Measurements from ENCODE around the gene ARHGAP10. TPM values are rescaled to one million over a fixed set of nuclear protein-coding genes. Genes with fewer than 3 reads are reported as not detected.
"Not testable (repeated sequence)": the region's sequence is repeated elsewhere in the genome, so short reads cannot be mapped to it uniquely, and the experiment has no call there.

ARHGAP10 gene
- total RNA-seq, 2 experiments from 2014 or later: 6.1 to 6.2 TPM

DNA sequence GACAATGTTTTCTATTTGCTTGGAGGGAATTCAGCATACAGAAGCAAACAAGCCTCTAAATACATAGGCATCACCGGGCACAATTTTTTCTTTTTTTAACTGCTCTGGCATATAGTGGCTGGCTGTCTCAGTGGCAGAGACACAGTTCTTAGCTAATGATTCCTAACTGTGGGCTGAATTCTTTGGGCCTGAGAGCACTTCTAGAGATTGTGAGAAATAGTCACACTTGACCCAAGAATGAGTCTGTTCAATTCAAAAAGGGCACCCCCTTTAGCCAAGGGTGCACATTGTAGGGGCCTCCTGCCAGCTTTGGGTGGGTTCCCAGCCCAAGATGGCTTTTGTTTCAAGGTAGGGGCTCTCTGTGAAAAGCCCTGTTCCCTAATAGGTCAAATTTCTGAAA lies 345.7 kb downstream of the ARHGAP10 start:
- peaks cover 32% of the 10 kb centered on the region for H3K9me3 Mint-ChIP-seq (ENCODE audit: low read depth)
- H3K4me3 Mint-ChIP-seq: no peak overlapping the region
- H3K27me3 Mint-ChIP-seq: no peaks in the 10 kb centered on the region
- no peak overlapping the region for H3K27ac Mint-ChIP-seq
- POLR2A ChIA-PET: no interaction called here
- intact Hi-C loops (cut with DNase I, micrococcal nuclease): no loop called here
- DNase-seq (no peak), ATAC-seq (no peak)
- CTCF ChIA-PET: interaction anchor here (0.6 to 1.1 kb wide), 2 partner anchors 137 to 156 kb away, joined by 3 read pairs; no protein-coding TSS in a partner anchor
- H3K4me1 Mint-ChIP-seq: no peaks in the 10 kb centered on the region
- peaks cover 79% of the 10 kb centered on the region for H3K36me3 Mint-ChIP-seq (ENCODE audit: low read depth)

DNA sequence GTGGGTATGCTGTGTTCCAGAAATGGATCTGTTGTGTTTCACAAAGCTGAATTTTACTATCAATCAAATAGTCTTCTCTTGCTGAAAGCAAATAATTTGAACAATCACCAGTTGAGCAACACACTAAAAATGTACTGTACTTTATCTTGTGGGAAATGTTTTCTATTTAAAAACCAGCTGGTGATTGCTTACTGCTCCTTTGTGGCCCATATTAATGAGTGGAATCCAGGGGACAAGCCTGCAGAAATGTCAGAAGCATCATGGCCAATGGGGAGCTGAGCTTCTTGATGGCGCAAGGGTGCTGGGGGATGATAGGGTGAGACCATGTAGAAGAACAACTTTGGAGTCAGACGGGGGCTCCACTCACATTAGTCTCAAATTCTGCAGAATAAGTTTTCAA lies 346.2 kb downstream of the ARHGAP10 start:
- no peak for DNase-seq
- peaks cover 76% of the 10 kb centered on the region for H3K36me3 Mint-ChIP-seq (ENCODE audit: low read depth)
- ChIA-PET CTCF (interaction anchor here (0.6 to 1.1 kb wide), 2 partner anchors 137 to 156 kb away, joined by 3 read pairs; no protein-coding TSS in a partner anchor), POLR2A (no interaction called here)
- no peak for ATAC-seq
- no peak overlapping the region for H3K27ac Mint-ChIP-seq
- no peaks in the 10 kb centered on the region for H3K4me1 Mint-ChIP-seq
- no peak overlapping the region for H3K4me3 Mint-ChIP-seq
- H3K27me3 Mint-ChIP-seq: no peaks in the 10 kb centered on the region
- peaks cover 32% of the 10 kb centered on the region for H3K9me3 Mint-ChIP-seq (ENCODE audit: low read depth)
- intact Hi-C loops (cut with DNase I, micrococcal nuclease): no loop called here

DNA sequence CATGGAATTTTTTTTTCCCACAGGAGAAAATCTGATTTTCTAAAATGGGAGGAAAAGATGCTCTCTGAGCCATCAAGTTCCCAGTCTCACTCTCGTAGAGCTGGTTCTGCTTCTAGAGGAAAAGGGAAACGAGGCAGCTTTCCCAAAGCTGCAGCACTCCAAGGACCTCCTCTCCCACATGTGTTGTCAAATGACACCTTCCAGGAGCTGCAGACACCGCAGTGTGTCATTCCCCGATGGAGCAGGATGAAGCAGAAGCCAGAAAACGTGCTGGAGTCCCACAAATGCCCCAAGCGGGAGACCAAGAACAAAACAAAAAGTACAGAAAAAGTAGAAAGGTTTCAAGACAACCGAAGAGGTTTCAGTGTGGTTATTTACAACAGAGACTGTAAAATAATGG lies 348.1 kb downstream of the ARHGAP10 start:
- DNase-seq (no peak), ATAC-seq (no peak)
- Mint-ChIP-seq H3K27me3 (no peaks in the 10 kb centered on the region), H3K9me3 (ENCODE audit: low read depth) (peaks cover 22% of the 10 kb centered on the region), H3K27ac (no peak overlapping the region), H3K36me3 (ENCODE audit: low read depth) (peaks cover 67% of the 10 kb centered on the region), H3K4me3 (no peak overlapping the region), H3K4me1 (no peaks in the 10 kb centered on the region)
- POLR2A ChIA-PET: no interaction called here
- intact Hi-C loops (cut with DNase I, micrococcal nuclease): no loop called here
- CTCF ChIA-PET: no interaction called here

DNA sequence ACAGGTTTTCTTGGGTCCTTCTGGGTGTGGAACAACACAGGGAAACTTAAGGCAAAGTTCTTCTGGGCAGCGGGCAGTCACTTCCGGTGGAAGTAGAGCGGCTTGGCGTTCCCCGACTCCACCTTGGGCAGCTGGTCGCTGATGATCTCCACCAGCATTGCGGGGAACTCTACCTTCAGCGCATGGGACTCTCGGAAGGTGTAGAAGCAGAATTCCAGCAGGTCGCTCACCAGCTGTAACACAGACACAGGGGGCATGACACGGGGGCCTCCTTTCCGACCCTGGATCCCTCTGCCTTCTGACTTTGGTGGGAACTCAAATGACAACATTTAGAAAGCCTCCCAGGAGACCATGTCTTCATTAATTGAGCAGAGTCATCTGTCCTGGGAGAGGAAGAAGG lies 349.4 kb downstream of the ARHGAP10 start:
- no peak for ATAC-seq
- no peaks in the 10 kb centered on the region for H3K4me1 Mint-ChIP-seq
- peaks cover 12% of the 10 kb centered on the region for H3K9me3 Mint-ChIP-seq (ENCODE audit: low read depth)
- no peak overlapping the region for H3K4me3 Mint-ChIP-seq
- ChIA-PET CTCF (interaction anchor here (0.7 kb wide), 2 partner anchors 159 to 1899 kb away, joined by 3 read pairs; no protein-coding TSS in a partner anchor), POLR2A (no interaction called here)
- H3K36me3 Mint-ChIP-seq (ENCODE audit: low read depth): peaks cover 62% of the 10 kb centered on the region
- intact Hi-C loops (cut with DNase I, micrococcal nuclease): no loop called here
- H3K27ac Mint-ChIP-seq: no peak overlapping the region
- DNase-seq: no peak
- H3K27me3 Mint-ChIP-seq: no peaks in the 10 kb centered on the region

DNA sequence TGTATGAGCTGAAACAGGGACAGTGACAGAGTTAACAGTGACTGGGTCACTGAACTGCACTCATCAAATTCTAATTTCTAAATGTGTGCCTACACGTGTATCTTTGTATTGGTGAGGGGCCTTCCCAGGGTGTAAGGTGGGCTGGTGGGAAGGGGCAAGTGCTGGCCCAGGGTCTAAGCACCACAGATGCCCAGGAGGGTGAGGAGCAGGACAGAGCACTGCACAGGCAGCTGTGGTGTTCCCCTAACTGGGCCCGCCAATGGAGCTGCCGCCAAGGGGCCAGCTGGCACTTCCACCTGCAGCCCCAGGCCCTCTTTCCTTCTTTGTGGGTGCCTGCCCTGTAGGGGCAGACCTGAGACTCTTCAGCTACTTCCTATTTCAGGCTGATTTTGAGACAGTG lies 349.9 kb downstream of the ARHGAP10 start:
- H3K27ac Mint-ChIP-seq: no peak overlapping the region
- intact Hi-C loops (cut with DNase I, micrococcal nuclease): no loop called here
- DNase-seq (no peak), ATAC-seq (no peak)
- ChIA-PET POLR2A (no interaction called here), CTCF (interaction anchor here (0.7 kb wide), 2 partner anchors 159 to 1900 kb away, joined by 3 read pairs; no protein-coding TSS in a partner anchor)
- H3K4me1 Mint-ChIP-seq: no peaks in the 10 kb centered on the region
- H3K9me3 Mint-ChIP-seq (ENCODE audit: low read depth): peaks cover 11% of the 10 kb centered on the region
- H3K4me3 Mint-ChIP-seq: no peak overlapping the region
- no peaks in the 10 kb centered on the region for H3K27me3 Mint-ChIP-seq
- peaks cover 57% of the 10 kb centered on the region for H3K36me3 Mint-ChIP-seq (ENCODE audit: low read depth)

DNA sequence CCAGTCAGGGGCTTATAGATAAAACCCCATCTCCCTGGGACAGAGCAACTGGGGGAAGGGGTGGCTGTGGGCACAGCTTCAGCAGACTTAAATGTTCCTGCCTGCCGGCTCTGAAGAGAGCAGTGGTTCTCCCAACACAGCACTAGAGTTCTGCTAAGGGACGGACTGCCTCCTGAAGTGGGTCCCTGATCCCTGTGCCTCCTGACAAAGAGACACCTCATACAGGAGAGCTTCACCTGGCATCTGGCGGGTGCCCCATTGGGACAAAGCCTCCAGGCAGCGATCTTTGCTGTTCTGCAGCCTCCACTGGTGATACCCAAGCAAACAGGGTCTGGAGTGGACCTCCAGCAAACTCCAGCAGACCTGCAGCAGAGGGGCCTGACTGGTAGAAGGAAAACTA lies 351.2 kb downstream of the ARHGAP10 start:
- H3K27ac Mint-ChIP-seq; H3K9me3 Mint-ChIP-seq (ENCODE audit: low read depth); H3K27me3 Mint-ChIP-seq; POLR2A ChIA-PET; ATAC-seq; H3K4me3 Mint-ChIP-seq; CTCF ChIA-PET; intact Hi-C loops (cut with DNase I, micrococcal nuclease); H3K4me1 Mint-ChIP-seq; DNase-seq: not testable (repeated sequence)
- peaks cover 48% of the 10 kb centered on the region for H3K36me3 Mint-ChIP-seq (ENCODE audit: low read depth)

DNA sequence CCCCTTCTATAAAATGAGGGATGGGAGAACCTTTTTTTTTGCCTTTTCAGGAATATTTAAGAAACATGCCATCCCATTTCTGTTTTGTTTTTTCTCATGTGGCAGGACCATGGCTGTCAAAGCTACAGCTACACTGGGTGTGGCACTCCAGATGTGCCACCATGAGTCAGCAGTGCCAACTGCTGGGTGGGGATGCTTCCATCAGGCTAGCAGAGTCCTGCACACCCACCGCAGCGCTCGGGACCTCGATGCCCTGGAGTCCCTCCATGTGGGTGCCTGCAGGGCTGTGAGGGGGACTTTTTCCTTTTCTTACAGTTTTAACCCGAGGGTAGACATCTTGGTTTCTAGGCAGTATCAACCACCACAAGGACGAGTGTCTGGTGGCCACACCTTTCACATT lies 357.7 kb downstream of the ARHGAP10 start:
- DNase-seq: no peak
- CTCF ChIA-PET: no interaction called here
- Mint-ChIP-seq H3K4me1 (no peaks in the 10 kb centered on the region), H3K36me3 (ENCODE audit: low read depth) (peaks cover 10% of the 10 kb centered on the region), H3K4me3 (no peak overlapping the region), H3K27ac (no peak overlapping the region), H3K27me3 (no peaks in the 10 kb centered on the region), H3K9me3 (ENCODE audit: low read depth) (peaks cover 3% of the 10 kb centered on the region)
- intact Hi-C loops (cut with DNase I, micrococcal nuclease): no loop called here
- POLR2A ChIA-PET: no interaction called here
- no peak for ATAC-seq

DNA sequence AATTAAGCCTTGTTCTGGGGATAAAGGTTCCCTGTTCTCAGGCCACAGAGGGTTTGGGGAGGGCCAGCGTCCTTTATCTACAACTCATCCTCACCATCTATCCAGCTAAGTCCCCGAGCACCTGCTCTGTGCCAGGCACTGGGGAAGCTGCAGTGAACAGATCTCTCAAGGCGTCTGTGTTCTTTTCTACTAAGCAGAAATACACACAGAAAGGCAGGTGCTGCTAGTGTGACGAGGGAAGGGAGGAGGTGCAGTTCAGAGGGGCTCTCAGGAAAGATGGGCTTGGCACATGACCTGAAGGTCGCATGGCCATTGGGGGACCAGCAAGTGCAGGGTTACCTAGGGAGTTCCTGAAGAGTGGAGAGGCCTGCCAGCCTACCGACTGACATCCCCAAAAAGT lies 358.1 kb downstream of the ARHGAP10 start:
- H3K4me3 Mint-ChIP-seq: no peak overlapping the region
- no peak overlapping the region for H3K27ac Mint-ChIP-seq
- H3K4me1 Mint-ChIP-seq: no peaks in the 10 kb centered on the region
- CTCF ChIA-PET: no interaction called here
- H3K9me3 Mint-ChIP-seq (ENCODE audit: low read depth): peaks cover 3% of the 10 kb centered on the region
- no peaks in the 10 kb centered on the region for H3K27me3 Mint-ChIP-seq
- intact Hi-C loops (cut with DNase I, micrococcal nuclease): no loop called here
- POLR2A ChIA-PET: no interaction called here
- H3K36me3 Mint-ChIP-seq (ENCODE audit: low read depth): peaks cover 8% of the 10 kb centered on the region
- DNase-seq: no peak
- no peak for ATAC-seq

DNA sequence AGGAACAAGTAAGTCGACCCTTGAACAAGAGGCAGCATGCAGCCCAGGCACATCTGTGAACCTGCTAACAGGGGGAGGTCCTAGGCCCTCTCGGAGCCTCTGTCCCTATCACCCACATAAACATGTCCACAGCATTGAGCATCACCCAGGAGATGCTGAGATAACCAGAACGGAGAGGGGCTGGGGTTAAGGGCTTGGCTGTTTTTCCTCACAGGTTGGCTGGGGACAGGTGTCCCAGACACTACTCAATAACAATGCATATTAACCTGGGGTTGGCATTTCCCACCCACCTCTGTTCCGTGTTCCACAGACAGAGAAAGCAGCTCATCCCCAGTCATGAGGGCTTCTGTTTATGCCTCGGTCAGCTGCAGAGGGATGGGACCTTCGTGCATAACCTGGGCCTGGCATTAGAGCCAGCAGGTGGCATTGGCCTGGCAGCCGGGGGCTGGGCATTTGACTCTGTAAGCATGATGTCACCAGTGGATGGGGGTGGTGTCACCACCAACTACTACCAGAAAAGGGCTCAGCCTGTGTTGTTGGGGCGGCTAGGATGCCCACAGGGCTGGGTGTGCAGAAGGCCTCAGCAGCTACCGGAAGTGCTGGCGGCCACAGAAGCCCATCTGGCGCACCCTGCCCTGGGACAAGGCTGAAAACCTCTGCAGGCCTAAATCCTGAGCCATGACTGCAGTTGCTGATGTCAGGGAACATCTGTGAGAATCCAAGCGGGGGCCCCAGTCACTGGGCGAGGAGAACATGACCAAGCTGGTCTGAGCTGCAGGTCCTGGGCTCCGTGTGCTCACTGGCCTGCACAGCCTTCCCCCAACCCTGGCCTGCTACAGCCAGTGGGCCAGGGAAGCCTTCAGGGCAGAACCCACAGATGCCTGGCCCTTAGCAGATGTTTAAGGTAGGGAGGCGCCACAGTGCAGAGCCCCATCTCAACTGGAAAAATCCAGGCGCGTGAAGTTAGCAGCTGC lies 358.9 kb downstream of the ARHGAP10 start:
- Mint-ChIP-seq H3K36me3 (ENCODE audit: low read depth) (peaks cover 4% of the 10 kb centered on the region), H3K9me3 (ENCODE audit: low read depth) (peaks cover 3% of the 10 kb centered on the region), H3K27me3 (no peaks in the 10 kb centered on the region), H3K4me3 (no peak overlapping the region), H3K27ac (no peak overlapping the region), H3K4me1 (no peaks in the 10 kb centered on the region)
- ATAC-seq (no peak), DNase-seq (no peak)
- ChIA-PET POLR2A (no interaction called here), CTCF (no interaction called here)
- intact Hi-C loops (cut with DNase I, micrococcal nuclease): no loop called here

DNA sequence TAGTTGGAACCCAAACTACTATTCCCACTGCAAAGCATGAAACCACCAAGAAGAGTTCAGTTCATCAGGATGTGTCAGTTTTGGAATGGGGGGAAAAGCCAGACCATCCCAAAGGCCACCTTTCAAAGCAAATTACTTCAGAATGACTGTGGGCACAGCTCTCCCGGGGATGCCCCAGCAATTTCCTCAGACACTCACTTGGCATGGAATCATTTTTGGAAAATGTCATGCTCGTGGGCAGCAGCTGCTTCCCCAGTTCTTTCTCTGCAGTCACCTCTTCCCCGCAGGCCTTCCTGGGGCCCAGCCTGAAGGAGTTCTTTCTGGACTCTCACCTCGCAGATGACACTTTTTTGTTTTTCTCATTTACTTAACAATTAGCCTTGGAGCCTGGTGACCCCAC lies 360.0 kb downstream of the ARHGAP10 start:
- Mint-ChIP-seq H3K4me3 (no peak overlapping the region), H3K36me3 (ENCODE audit: low read depth) (no peaks in the 10 kb centered on the region), H3K9me3 (ENCODE audit: low read depth) (no peaks in the 10 kb centered on the region), H3K4me1 (no peaks in the 10 kb centered on the region), H3K27me3 (no peaks in the 10 kb centered on the region), H3K27ac (no peak overlapping the region)
- ATAC-seq (no peak), DNase-seq (no peak)
- CTCF ChIA-PET: no interaction called here
- POLR2A ChIA-PET: no interaction called here
- intact Hi-C loops (cut with DNase I, micrococcal nuclease): no loop called here

DNA sequence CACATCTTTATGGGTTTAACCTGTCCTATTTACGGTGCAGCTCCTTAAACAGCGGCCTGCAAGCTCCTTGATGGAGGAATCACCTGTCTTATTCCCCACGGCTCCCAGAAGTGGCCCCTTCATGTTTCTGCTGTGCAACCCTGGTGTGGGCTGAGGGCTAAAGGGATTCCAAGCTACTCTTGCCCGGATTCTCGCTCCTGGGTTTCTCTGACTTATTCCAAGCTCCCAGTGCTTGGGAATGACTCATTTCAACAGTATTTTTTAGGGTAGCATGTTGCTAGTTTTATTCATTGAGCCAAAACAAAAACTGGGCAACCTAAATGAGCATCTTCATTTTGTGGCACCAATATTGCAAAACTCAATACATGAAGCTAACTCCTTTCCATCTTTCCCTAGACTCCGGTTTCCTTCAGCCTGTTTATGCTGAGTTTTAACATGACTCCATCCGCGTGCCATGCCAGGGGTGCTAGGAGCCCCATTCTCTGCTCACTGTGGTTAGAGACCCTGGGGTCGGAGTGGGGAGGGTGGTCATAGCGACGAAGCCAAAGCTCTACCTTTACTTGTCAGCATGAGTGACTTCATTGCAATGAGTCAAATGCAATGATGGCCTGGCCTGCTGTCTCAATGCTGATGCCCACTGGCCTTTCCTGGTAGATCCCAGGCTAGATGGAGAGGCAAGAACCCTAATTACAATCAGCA lies 360.6 kb downstream of the ARHGAP10 start:
- CTCF ChIA-PET: no interaction called here
- Mint-ChIP-seq H3K36me3 (ENCODE audit: low read depth) (no peaks in the 10 kb centered on the region), H3K4me1 (no peaks in the 10 kb centered on the region), H3K4me3 (no peak overlapping the region), H3K27ac (no peak overlapping the region), H3K27me3 (no peaks in the 10 kb centered on the region), H3K9me3 (ENCODE audit: low read depth) (no peaks in the 10 kb centered on the region)
- POLR2A ChIA-PET: no interaction called here
- DNase-seq: no peak
- intact Hi-C loops (cut with DNase I, micrococcal nuclease): no loop called here
- ATAC-seq: no peak

DNA sequence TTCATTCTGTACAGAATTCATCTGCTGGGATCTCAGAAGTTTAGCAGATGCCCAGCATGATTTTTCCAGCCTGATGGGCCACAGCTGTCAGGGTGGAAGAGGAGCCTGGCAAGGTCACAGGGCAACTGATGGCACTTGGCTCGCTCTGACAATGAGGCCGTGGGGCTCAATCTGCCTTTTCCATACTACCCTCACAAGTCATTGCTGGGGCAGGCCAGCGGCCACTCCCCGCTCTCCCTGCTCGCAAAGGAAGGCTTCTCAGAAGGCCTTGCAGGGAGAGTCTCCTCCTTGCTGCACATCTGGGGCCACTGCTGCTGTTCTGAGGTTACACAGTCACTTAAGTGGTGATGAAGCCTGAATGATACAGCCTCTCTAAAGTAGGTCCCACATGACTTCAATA lies 361.2 kb downstream of the ARHGAP10 start:
- intact Hi-C loops (cut with DNase I, micrococcal nuclease): no loop called here
- ATAC-seq (no peak), DNase-seq (no peak)
- no peaks in the 10 kb centered on the region for H3K9me3 Mint-ChIP-seq (ENCODE audit: low read depth)
- no peaks in the 10 kb centered on the region for H3K27me3 Mint-ChIP-seq
- H3K4me1 Mint-ChIP-seq: no peaks in the 10 kb centered on the region
- H3K36me3 Mint-ChIP-seq (ENCODE audit: low read depth): peaks cover 4% of the 10 kb centered on the region
- ChIA-PET CTCF (no interaction called here), POLR2A (no interaction called here)
- no peak overlapping the region for H3K4me3 Mint-ChIP-seq
- H3K27ac Mint-ChIP-seq: no peak overlapping the region
